Measurements from ENCODE around the gene ADISSP. TPM values are rescaled to one million over a fixed set of nuclear protein-coding genes. Genes with fewer than 3 reads are reported as not detected.

ADISSP gene
- total RNA-seq, 1 experiment from 2014 or later = 80.3 TPM

DNA sequence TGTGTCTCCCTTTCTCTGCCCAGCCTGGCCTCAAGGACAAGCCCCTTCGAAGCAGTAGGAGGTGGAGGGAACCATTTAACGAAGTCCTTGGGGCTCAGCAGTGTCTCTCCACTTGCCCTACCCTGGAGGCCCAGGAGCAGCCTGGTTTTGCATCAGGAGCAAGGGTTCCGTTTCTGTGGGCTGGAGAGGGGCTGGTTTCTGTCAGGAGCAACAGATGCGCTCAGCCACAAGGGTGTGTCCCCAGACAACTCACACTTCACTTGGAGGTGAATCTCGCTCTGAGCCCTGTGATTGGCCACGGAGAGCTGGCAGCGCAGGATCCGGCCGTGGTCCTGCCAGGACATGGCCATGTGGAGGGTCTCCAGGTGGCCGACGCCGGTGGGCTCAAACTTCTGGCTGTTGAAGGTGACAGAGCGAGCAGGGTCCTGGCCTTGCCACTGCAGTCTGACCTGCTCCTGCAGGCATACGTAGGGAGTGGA, 62.0 kb downstream of the ADISSP start:
- no peak overlapping the region for H3K4me3 ChIP-seq (ENCODE audit: low read depth, low read length, poor library complexity, severe bottlenecking)
- no peak for DNase-seq (ENCODE audit: low spot score)
- no peaks in the 10 kb centered on the region for H3K36me3 ChIP-seq (ENCODE audit: insufficient read depth, low read length, poor library complexity, severe bottlenecking)
- H3K4me1 ChIP-seq (ENCODE audit: insufficient read depth, low read length, poor library complexity, severe bottlenecking) = no peaks in the 10 kb centered on the region
- no TSS peak for BruUV-seq (replicated peaks)
- no peaks in the 10 kb centered on the region for H3K27me3 ChIP-seq (replicated peaks; ENCODE audit: insufficient read depth, low read depth, low read length, poor library complexity)
- POLR2A ChIA-PET (ENCODE audit: low non-redundant PET) = no interaction called here
- intact Hi-C loops (cut with micrococcal nuclease; ENCODE audit: unreplicated experiment) = no loop called here
- TF ChIP-seq EZH2 (IDR thresholded peaks at IDR 0.05; ENCODE audit: borderline replicate concordance, low read depth, low read length, poor library complexity, severe bottlenecking) = no peak
- TF ChIP-seq, protein P1, sequence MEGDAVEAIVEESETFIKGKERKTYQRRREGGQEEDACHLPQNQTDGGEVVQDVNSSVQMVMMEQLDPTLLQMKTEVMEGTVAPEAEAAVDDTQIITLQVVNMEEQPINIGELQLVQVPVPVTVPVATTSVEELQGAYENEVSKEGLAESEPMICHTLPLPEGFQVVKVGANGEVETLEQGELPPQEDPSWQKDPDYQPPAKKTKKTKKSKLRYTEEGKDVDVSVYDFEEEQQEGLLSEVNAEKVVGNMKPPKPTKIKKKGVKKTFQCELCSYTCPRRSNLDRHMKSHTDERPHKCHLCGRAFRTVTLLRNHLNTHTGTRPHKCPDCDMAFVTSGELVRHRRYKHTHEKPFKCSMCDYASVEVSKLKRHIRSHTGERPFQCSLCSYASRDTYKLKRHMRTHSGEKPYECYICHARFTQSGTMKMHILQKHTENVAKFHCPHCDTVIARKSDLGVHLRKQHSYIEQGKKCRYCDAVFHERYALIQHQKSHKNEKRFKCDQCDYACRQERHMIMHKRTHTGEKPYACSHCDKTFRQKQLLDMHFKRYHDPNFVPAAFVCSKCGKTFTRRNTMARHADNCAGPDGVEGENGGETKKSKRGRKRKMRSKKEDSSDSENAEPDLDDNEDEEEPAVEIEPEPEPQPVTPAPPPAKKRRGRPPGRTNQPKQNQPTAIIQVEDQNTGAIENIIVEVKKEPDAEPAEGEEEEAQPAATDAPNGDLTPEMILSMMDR (conservative IDR thresholded peaks at IDR 0.05; ENCODE audit: low read depth, low read length) = no peak
- CTCF ChIA-PET = interaction anchor here (1.0 kb wide), 1 partner anchor 652 kb away, joined by 4 read pairs; no protein-coding TSS in a partner anchor
- H3K9me3 ChIP-seq (ENCODE audit: low read depth, low read length, poor library complexity, severe bottlenecking) = no peaks in the 10 kb centered on the region
- no peak overlapping the region for H3K27ac ChIP-seq (ENCODE audit: low read depth, low read length, poor library complexity, severe bottlenecking)

DNA sequence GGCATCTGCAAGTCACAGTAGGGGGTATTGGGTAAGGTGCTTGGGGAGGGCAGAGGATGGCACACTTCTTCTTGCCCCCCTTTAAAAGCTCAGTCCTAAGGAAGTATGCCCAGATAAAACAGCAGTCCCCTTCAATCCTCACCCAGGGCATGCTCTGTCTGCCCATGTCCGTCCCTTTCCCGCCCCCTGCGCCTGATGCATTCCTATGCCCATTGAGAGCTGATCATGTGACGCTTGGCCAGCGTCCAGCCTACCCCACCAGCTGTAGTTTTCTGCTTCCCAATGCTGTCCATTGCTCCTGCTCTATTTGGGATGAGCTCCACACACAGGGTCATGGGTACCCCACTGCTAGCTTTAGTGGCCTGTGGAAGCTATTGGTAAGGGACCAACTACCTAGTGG, 63.5 kb downstream of the ADISSP start:
- Histone ChIP-seq H3K4me3 (ENCODE audit: low read depth, low read length, poor library complexity, severe bottlenecking) (no peak overlapping the region), H3K9me3 (ENCODE audit: low read depth, low read length, poor library complexity, severe bottlenecking) (no peaks in the 10 kb centered on the region), H3K36me3 (ENCODE audit: insufficient read depth, low read length, poor library complexity, severe bottlenecking) (no peaks in the 10 kb centered on the region), H3K4me1 (ENCODE audit: insufficient read depth, low read length, poor library complexity, severe bottlenecking) (no peaks in the 10 kb centered on the region), H3K27me3 (replicated peaks; ENCODE audit: insufficient read depth, low read depth, low read length, poor library complexity) (no peaks in the 10 kb centered on the region), H3K27ac (ENCODE audit: low read depth, low read length, poor library complexity, severe bottlenecking) (no peak overlapping the region)
- ChIA-PET POLR2A (ENCODE audit: low non-redundant PET) (no interaction called here), CTCF (interaction anchor here (0.9 kb wide), 1 partner anchor 141 kb away, joined by 5 read pairs; no protein-coding TSS in a partner anchor)
- intact Hi-C loops (cut with micrococcal nuclease; ENCODE audit: unreplicated experiment) = no loop called here
- no peak for DNase-seq (ENCODE audit: low spot score)
- no TSS peak for BruUV-seq (replicated peaks)
- TF ChIP-seq EZH2 (IDR thresholded peaks at IDR 0.05; ENCODE audit: borderline replicate concordance, low read depth, low read length, poor library complexity, severe bottlenecking) = no peak
- TF ChIP-seq, protein P1 (conservative IDR thresholded peaks at IDR 0.05; ENCODE audit: low read depth, low read length) = no peak

Other genes starting within 250 kb of the ADISSP start
- gene GFRA4, start 104.4 kb downstream of the ADISSP start, total RNA-seq (2021) = not detected in 2 replicates
- gene ADAM33, start 85.7 kb downstream of the ADISSP start, total RNA-seq (2021) = not detected in 2 replicates
- gene SIGLEC1, start 55.2 kb downstream of the ADISSP start, total RNA-seq (2021) = not detected in 2 replicates
- gene HSPA12B, start 35.1 kb downstream of the ADISSP start, total RNA-seq (2021) = not detected in 2 replicates
- 0.26 and 0.49 TPM in 2 replicates for gene SPEF1, start 13.7 kb upstream of the ADISSP start, total RNA-seq (2021)
- gene CENPB, start 19.0 kb upstream of the ADISSP start, total RNA-seq (2021) = 101 and 108 TPM in 2 replicates
- gene CDC25B, start 28.6 kb upstream of the ADISSP start, total RNA-seq (2021) = 113 and 119 TPM in 2 replicates
- 15.0 and 17.5 TPM in 2 replicates for gene AP5S1, start 52.8 kb upstream of the ADISSP start, total RNA-seq (2021)
- 28.2 and 32.4 TPM in 2 replicates for gene MAVS, start 79.1 kb upstream of the ADISSP start, total RNA-seq (2021)
- gene PANK2, start 121.6 kb upstream of the ADISSP start, total RNA-seq (2021) = 71.0 and 77.4 TPM in 2 replicates
- 19.3 and 21.5 TPM in 2 replicates for gene RNF24, start 247.8 kb upstream of the ADISSP start, total RNA-seq (2021)